HepG2 (cell line): ENCODE measurements around the gene NUAK2. TPM values are rescaled to one million over a fixed set of nuclear protein-coding genes. Genes with fewer than 3 reads are reported as not detected.

Experiments used
- ATAC-seq: fragments of 200-7000 bp; cut with Tn5 transposase; 3 replicates; pipeline ENCODE4 v1.9.1; 2020; ENCODE audit warnings: mild to moderate bottlenecking, moderate library complexity
- BruUV-seq: library from RNA; stranded (reverse); fragments of 400-500 nt; replicated peaks from 2 replicates; lab custom pipeline; 2021; lab: Mats Ljungman, UMichigan
- CTCF ChIA-PET: fragments of 300-600 bp; formaldehyde crosslinking; extraction: SDS; loops from one replicate; lab custom pipeline; 2021; ENCODE audit warnings: low total read pairs, inconsistent platforms, low intra/inter-chr PET ratio; lab: Yijun Ruan, JAX
- POLR2A ChIA-PET: fragments of 350-600 bp; sonication (Branson Sonifier 250); formaldehyde crosslinking; loops from one replicate; lab custom pipeline; 2020; ENCODE audit warnings: antibody characterized with exemption, inconsistent platforms; lab: Yijun Ruan, JAX
- DNase-seq: peaks from one replicate; pipeline ENCODE4 v3.0.0-alpha.2; 2015; ENCODE audit warnings: low spot score
- FAIRE-seq: peaks from 3 replicates; lab custom pipeline; 2011; peaks lifted over from hg19 to GRCh38; lab: Jason Lieb, UNC
- H2AFZ ChIP-seq: one replicate; pipeline ENCODE4 v1.6.1; 2011; ENCODE audit warnings: low read length, inconsistent platforms
- H3K27ac ChIP-seq: fragments of 300-600 bp; 3 replicates; pipeline ENCODE4 v1.8.0; 2011; ENCODE audit warnings: mixed run types, mild to moderate bottlenecking, mixed read lengths, low read length, inconsistent platforms; ENCODE audit not compliant: insufficient read depth; ENCODE audit errors: extremely low read length
- H3K27me3 ChIP-seq, 2 experiments: fragments of 200-600 bp in 1 of 2; 2 replicates in 1 of 2; 3 replicates in 1 of 2; pipeline versions ENCODE4 v1.6.0 to v1.8.0; 2011; ENCODE audit warnings: low read length in 2 of 2, mild to moderate bottlenecking in 2 of 2, moderate library complexity in 2 of 2, inconsistent platforms in 1 of 2; ENCODE audit not compliant: insufficient read depth in 2 of 2, control insufficient read depth in 1 of 2
- H3K36me3 ChIP-seq, 2 experiments: fragments of 200-600 bp in 1 of 2; replicated peaks in 1 of 2; 2 replicates in 1 of 2; 3 replicates in 1 of 2; pipeline versions ENCODE4 v1.5.1 to v1.8.0; 2011; ENCODE audit warnings: low read length in 2 of 2, inconsistent platforms in 1 of 2; ENCODE audit not compliant: insufficient read depth in 2 of 2, control insufficient read depth in 1 of 2
- H3K4me1 ChIP-seq: 2 replicates; pipeline ENCODE4 v1.5.1; 2012; ENCODE audit warnings: low read length, inconsistent platforms; ENCODE audit not compliant: insufficient read depth
- H3K4me2 ChIP-seq: 2 replicates; pipeline ENCODE4 v1.6.0; 2011; ENCODE audit warnings: low read depth, low read length, inconsistent platforms
- H3K4me3 ChIP-seq, 3 experiments: fragments of 200-600 bp in 1 of 3; sonication (generic), shearing (Covaris generic) in 1 of 3; replicated peaks in 1 of 3; 2 replicates each; pipeline ENCODE4 v1.5.1; 2011 to 2016; ENCODE audit warnings: low read length in 3 of 3, inconsistent platforms in 2 of 3, low read depth in 2 of 3, mild to moderate bottlenecking in 2 of 3, control low read depth in 1 of 3, mixed read lengths in 1 of 3; ENCODE audit not compliant: insufficient read depth in 1 of 3
- H3K79me2 ChIP-seq: one replicate; pipeline ENCODE4 v1.6.1; 2011; ENCODE audit warnings: low read length, inconsistent platforms; ENCODE audit not compliant: insufficient read depth
- H3K9ac ChIP-seq: 2 replicates; pipeline ENCODE4 v1.6.0; 2011; ENCODE audit warnings: mild to moderate bottlenecking, low read depth, low read length, inconsistent platforms; ENCODE audit not compliant: insufficient read depth
- H3K9me3 ChIP-seq: 2 replicates; pipeline ENCODE4 v1.5.1; 2012; ENCODE audit warnings: mild to moderate bottlenecking, low read length
- H4K20me1 ChIP-seq: 2 replicates; pipeline ENCODE4 v1.6.0; 2011; ENCODE audit warnings: inconsistent platforms, mild to moderate bottlenecking, low read length, moderate library complexity; ENCODE audit not compliant: insufficient read depth
- ATF7-NPFF ChIP-seq: sonication (generic); formaldehyde crosslinking; IDR thresholded peaks from 2 replicates; pipeline ENCODE4 v1.8.1; 2023; ENCODE audit warnings: mild to moderate bottlenecking, low read depth, missing genetic modification reagents, moderate library complexity
- ETV5 ChIP-seq: IDR thresholded peaks from 2 replicates; pipeline ENCODE4 v1.6.1; 2018; ENCODE audit warnings: missing biosample characterization, missing genetic modification reagents, inconsistent platforms, borderline replicate concordance
- KDM2A ChIP-seq: sonication (generic); formaldehyde crosslinking; IDR thresholded peaks from 2 replicates; pipeline ENCODE4 v1.4.0; 2020; ENCODE audit warnings: low read depth, missing genetic modification reagents, borderline replicate concordance
- MEIS1 ChIP-seq: sonication (generic); formaldehyde crosslinking; IDR thresholded peaks from 2 replicates; pipeline ENCODE4 v1.9.0; 2021; ENCODE audit warnings: mild to moderate bottlenecking, missing genetic modification reagents, moderate library complexity, borderline replicate concordance
- MIER3 ChIP-seq: IDR thresholded peaks from 2 replicates; pipeline ENCODE4 v1.6.1; 2016; ENCODE audit warnings: missing compliant biosample characterization, borderline replicate concordance
- PRDM10 ChIP-seq: sonication (generic); formaldehyde crosslinking; IDR thresholded peaks from 2 replicates; pipeline ENCODE4 v1.4.0; 2020; ENCODE audit warnings: low read depth, missing genetic modification reagents
- RBFOX2 ChIP-seq: fragments of 200-400 bp; formaldehyde crosslinking; IDR thresholded peaks from 2 replicates; pipeline ENCODE4 v1.6.1; 2017; ENCODE audit warnings: low read depth, mild to moderate bottlenecking, low read length
- SIN3B ChIP-seq: fragments of 150-350 bp; IDR thresholded peaks from 2 replicates; pipeline ENCODE4 v1.6.1; 2014; ENCODE audit warnings: low read length
- STAG1 ChIP-seq: sonication (generic); formaldehyde crosslinking; IDR thresholded peaks from 2 replicates; pipeline ENCODE4 v1.4.0; 2020; ENCODE audit warnings: missing genetic modification reagents
- U2AF1 ChIP-seq: fragments of 200-400 bp; formaldehyde crosslinking; optimal IDR thresholded peaks from 2 replicates; pipeline ENCODE3; 2017; ENCODE audit warnings: mild to moderate bottlenecking, low read depth, low read length
- ZNF24 ChIP-seq: fragments of 450-650 bp; IDR thresholded peaks from 2 replicates; pipeline ENCODE4 v1.6.1; 2017; ENCODE audit warnings: antibody characterized with exemption, mild to moderate bottlenecking
- ZNF781 ChIP-seq: sonication (generic); formaldehyde crosslinking; IDR thresholded peaks from 2 replicates; pipeline ENCODE4 v1.5.1; 2020; ENCODE audit warnings: borderline replicate concordance, mild to moderate bottlenecking, missing genetic modification reagents; ENCODE audit errors: not compliant biosample characterization
- ZNF891 ChIP-seq: sonication (generic); formaldehyde crosslinking; IDR thresholded peaks from 2 replicates; pipeline ENCODE4 v1.5.0; 2020; ENCODE audit warnings: mild to moderate bottlenecking, missing genetic modification reagents
- WGBS: methylation state at CpG from one replicate; pipeline ENCODE4 v1.1.6; 2017; ENCODE audit warnings: low lambda C conversion rate; 5-methylcytosine and 5-hydroxymethylcytosine counted together
- in situ Hi-C: cut with HindIII; loops from 2 replicates; pipeline ENCODE4 v1.10.0; 2017; ENCODE audit warnings: low pct_unique_long_range_greater_than_20kb; ENCODE audit not compliant: extremely low pct_ligation_motif_present
- intact Hi-C: fragments of 100-400 bp; cut with micrococcal nuclease; formaldehyde crosslinking; loops from one replicate; pipeline ENCODE4 v1.10.0; 2022; ENCODE audit not compliant: unreplicated experiment
- polyA plus RNA-seq, 8 experiments: library from polyadenylated mRNA; depleted of rRNA in 3 of 8; stranded (reverse) in 7 of 8; unstranded in 1 of 8; fragments of >200 nt; fragmentation: Illumina TruSeq in 4 of 8; extraction: Trizol in 4 of 8; gene quantifications; 2 replicates each; pipeline versions ENCODE4 v1.2.1 to v1.2.3, GENCODE V29; 2011 to 2016; ENCODE audit warnings: low read depth in 4 of 8, missing spikeins in 1 of 8, mixed read lengths in 1 of 8; ENCODE audit not compliant: insufficient read depth in 1 of 8
- total RNA-seq, 5 experiments: library from RNA; depleted of rRNA; stranded (reverse); fragments of >200 nt; fragmentation: Illumina TruSeq; extraction: Trizol; gene quantifications; 2 replicates each; pipeline ENCODE4 v1.2.3, GENCODE V29; 2016; ENCODE audit warnings: low read depth in 1 of 5

The NUAK2 gene
- total and polyA plus RNA-seq, 2 of the 13 experiments (the other 11 are each of a cell fraction or from before 2014, with no cell fraction given): 0.75 to 1.1 TPM

- 33% methylated on average over 6 of the region's 8 CpGs for WGBS
- H3K4me1 ChIP-seq: peaks cover 21% of the 10 kb centered on the region
- H3K4me3 ChIP-seq: no peak overlapping the region
- H3K36me3 ChIP-seq: no peaks in the 10 kb centered on the region
- no peak overlapping the region for H3K4me2 ChIP-seq
- CTCF ChIA-PET: no interaction called here
- intact Hi-C loops (no loop called here), in situ Hi-C loops (no loop called here)
- DNase-seq: no peak
- no peaks in the 10 kb centered on the region for H3K79me2 ChIP-seq
- no peak overlapping the region for H3K9ac ChIP-seq
- peaks cover 3 to 48% of the 10 kb centered on the region in 2 experiments for H3K27me3 ChIP-seq
- ATAC-seq: no peak
- FAIRE-seq: no peak
- no peaks in the 10 kb centered on the region for H3K9me3 ChIP-seq
- no TSS peak for BruUV-seq
- TF ChIP-seq ETV5 (CRISPR knock-in tag): no peak
- no peak for TF ChIP-seq ZNF891 (CRISPR knock-in tag)
- no peak for TF ChIP-seq RBFOX2
- no peak for TF ChIP-seq ZNF24
- no peak for TF ChIP-seq PRDM10
- TF ChIP-seq MIER3: no peak
- TF ChIP-seq STAG1 (CRISPR knock-in tag): no peak
- TF ChIP-seq U2AF1: no peak
- no peak for TF ChIP-seq KDM2A
- no peak for TF ChIP-seq ZNF781 (CRISPR knock-in tag)
- TF ChIP-seq SIN3B: no peak
- TF ChIP-seq ATF7-NPFF (CRISPR knock-in tag): no peak
- TF ChIP-seq MEIS1 (CRISPR knock-in tag): no peak
- H4K20me1 ChIP-seq: no peaks in the 10 kb centered on the region
- H2AFZ ChIP-seq: no peak overlapping the region
- POLR2A ChIA-PET: no interaction called here
- H3K27ac ChIP-seq: no peak overlapping the region
These were observed 58.8 kb downstream of the NUAK2 start for GRCh38 chr1:205262731-205263171.
